ENCODE data around the gene SCLT1.

The SCLT1 gene

GRCh38 chr4:128840711-128841318 is 252.5 kb downstream of the SCLT1 start:
- no peak for DNase-seq (ENCODE audit: low spot score)

DNA sequence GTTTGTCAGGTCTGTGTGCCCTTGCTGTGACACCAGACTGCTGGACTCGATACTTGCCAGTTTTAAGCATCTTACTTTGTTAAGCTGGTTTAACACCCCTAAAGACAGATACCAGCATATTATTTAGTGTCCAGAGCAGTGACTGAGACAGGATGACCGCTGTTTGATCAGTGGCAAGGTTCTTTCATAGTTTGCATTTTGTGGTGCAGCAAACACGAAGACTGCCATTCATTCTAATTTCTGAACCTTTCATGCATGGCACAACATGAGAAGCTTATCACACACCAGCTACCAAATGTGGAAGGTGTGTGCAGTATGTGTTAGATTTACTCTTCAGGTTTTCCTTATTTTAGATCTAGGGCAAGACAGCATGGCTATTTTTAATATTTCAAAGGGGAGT is 255.7 kb downstream of the SCLT1 start:
- DNase-seq (ENCODE audit: low spot score) = no peak

DNA sequence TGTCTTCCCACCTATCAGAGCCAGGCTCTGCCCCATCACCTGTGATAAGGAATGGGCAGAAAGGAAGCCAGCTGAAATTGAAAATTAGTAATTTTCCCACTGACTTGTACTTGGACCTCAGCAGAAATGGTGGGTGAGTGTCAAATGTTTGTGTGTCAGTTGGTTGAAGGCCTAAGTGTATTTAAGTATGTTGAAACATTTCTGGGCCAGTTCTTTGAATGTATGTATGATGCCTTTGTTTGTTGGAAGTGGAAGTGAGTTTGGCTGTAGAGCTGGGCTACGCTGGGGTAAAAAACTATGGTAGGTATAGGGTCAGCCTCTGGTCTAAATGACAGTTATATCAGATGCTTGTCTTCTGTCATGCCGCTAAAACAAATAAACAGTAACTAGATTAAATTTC is 256.1 kb downstream of the SCLT1 start:
- DNase-seq (ENCODE audit: low spot score) = no peak

GRCh38 chr4:128835498-128836222 is 257.7 kb downstream of the SCLT1 start:
- DNase-seq (ENCODE audit: low spot score) = no peak

Measured in NAMALWA (cell line).